Ovary (tissue), 9 donors: ENCODE results near the gene IVD. TPM values are rescaled to one million over a fixed set of nuclear protein-coding genes. Genes with fewer than 3 reads are reported as not detected.

ENCODE experiments used
- DNase-seq, 5 donors: peaks; one replicate each; pipeline ENCODE4 v3.0.0-alpha.2; 2019 to 2020
- H3K27ac ChIP-seq, 2 donors: fragments of 200-600 bp; one replicate each; pipeline versions ENCODE4 v1.5.1 to v1.8.0; 2019 to 2022
- H3K27me3 ChIP-seq: fragments of 200-600 bp; one replicate; pipeline ENCODE4 v1.8.0; 2022
- H3K36me3 ChIP-seq: fragments of 200-600 bp; sonication (generic); one replicate; pipeline ENCODE4 v1.5.1; 2019
- H3K4me1 ChIP-seq: one replicate; pipeline ENCODE4 v1.8.1; 2013; ENCODE audit warnings: mild to moderate bottlenecking, moderate library complexity; ENCODE audit not compliant: insufficient read depth
- H3K4me3 ChIP-seq: fragments of 200-600 bp; sonication (generic); one replicate; pipeline ENCODE4 v1.5.1; 2017
- H3K9me3 ChIP-seq, 2 donors: fragments of 200-600 bp in 1 of 2; sonication (generic) in 1 of 2; one replicate each; pipeline versions ENCODE4 v1.5.1 to v1.8.1; 2013 to 2019; ENCODE audit warnings: mild to moderate bottlenecking in 1 of 2, moderate library complexity in 1 of 2
- EP300 ChIP-seq: sonication (generic); formaldehyde crosslinking; IDR thresholded peaks from one replicate; pipeline ENCODE4 v1.6.1; 2017; ENCODE audit warnings: antibody characterized with exemption
- POLR2A ChIP-seq: fragments of 450-650 bp; IDR thresholded peaks from one replicate; pipeline ENCODE4 v1.6.1; 2017; ENCODE audit warnings: antibody characterized with exemption, mild to moderate bottlenecking, moderate library complexity
- WGBS, 3 donors: extraction: QIAGEN DNeasy Blood & Tissue Kit in 1 of 3; methylation state at CpG; one replicate each; pipeline versions ENCODE4 v1.1.5 to v1.1.7; 2013 to 2017; 5-methylcytosine and 5-hydroxymethylcytosine counted together
- intact Hi-C, 4 donors: fragments of 100-400 bp; cut with DNase I; formaldehyde crosslinking; loops; one replicate each; pipeline versions ENCODE4 v1.11.0 to v1.15.1; 2022 to 2023
- polyA plus RNA-seq, 2 donors: library from polyadenylated mRNA; stranded (reverse); fragments of 200-250 nt in 1 of 2; fragments of 350-450 nt in 1 of 2; fragmentation: Illumina TruSeq in 1 of 2; extraction: RNeasy Lipid Tissue Mini Kit (QIAGEN cat#74804) in 1 of 2; gene quantifications; one replicate each; pipeline ENCODE4 v1.2.3, GENCODE V29; 2013 to 2014
- total RNA-seq, 7 donors: library from RNA; depleted of rRNA in 2 of 7; stranded (reverse); fragments of >200 nt in 2 of 7; fragmentation: NEBNext Ultra II Directional in 3 of 7; extraction: Animal tissue kit (Norgen Biotek cat#: 25700) in 3 of 7; gene quantifications; one replicate each; pipeline versions ENCODE4 v1.1.0 to v1.2.4, GENCODE V29; 2016 to 2023
- TF ChIP-seq, protein P1 (sequence below), 3 donors: fragments of 450-650 bp in 2 of 3; fragments of 200-600 bp in 1 of 3; IDR thresholded peaks; one replicate each; pipeline versions ENCODE4 v1.5.1 to v1.8.0; 2016 to 2022; ENCODE audit warnings: antibody characterized with exemption in 3 of 3, mild to moderate bottlenecking in 1 of 3
- donor health status: DM: no; HTN: no; CAD: no; lungs with moderate emphysema.
- donor health status: DM: no; HTN: no; CAD: no.
- donor health status: Bipolar disorder and iron deficiency.
- donor health status: DM: yes; HTN: yes; CAD: no.
- donor health status: DM: no; HTN: no; CAD: no.
- donor health status: DM: yes; HTN: yes; CAD: no.

Gene IVD
- total and polyA plus RNA-seq, 9 donors, result 51.5 to 105 (median 91.7) TPM

DNA sequence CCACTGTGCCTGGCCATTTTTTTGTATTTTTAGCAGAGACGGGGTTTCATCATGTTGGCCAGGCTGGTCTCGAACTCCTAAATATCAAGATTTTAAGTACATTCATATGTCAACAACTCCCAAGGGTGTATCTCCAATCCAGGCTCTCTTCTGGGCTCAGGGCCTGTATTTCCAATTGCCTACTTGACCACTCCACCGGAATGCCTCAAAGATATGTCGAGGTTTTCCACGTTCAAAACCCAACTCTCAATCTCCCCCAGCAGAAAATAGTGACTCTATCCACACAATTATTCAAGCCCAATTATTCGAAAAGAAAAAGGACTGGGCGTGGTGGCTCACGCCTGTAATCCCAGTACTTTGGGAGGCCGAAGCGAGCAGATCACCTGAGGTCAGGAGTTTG lies 25.0 kb upstream of the IVD start:
- Histone ChIP-seq H3K27me3 (no peaks in the 10 kb centered on the region), H3K4me3 (no peak overlapping the region), H3K4me1 (peaks cover 1% of the 10 kb centered on the region), H3K9me3 (no peaks in the 10 kb centered on the region), H3K27ac (no peak overlapping the region), H3K36me3 (no peaks in the 10 kb centered on the region)
- intact Hi-C loops, result no loop called here
- no peak for DNase-seq
- no peak for TF ChIP-seq EP300
- TF ChIP-seq POLR2A, result no peak
- TF ChIP-seq, protein P1, sequence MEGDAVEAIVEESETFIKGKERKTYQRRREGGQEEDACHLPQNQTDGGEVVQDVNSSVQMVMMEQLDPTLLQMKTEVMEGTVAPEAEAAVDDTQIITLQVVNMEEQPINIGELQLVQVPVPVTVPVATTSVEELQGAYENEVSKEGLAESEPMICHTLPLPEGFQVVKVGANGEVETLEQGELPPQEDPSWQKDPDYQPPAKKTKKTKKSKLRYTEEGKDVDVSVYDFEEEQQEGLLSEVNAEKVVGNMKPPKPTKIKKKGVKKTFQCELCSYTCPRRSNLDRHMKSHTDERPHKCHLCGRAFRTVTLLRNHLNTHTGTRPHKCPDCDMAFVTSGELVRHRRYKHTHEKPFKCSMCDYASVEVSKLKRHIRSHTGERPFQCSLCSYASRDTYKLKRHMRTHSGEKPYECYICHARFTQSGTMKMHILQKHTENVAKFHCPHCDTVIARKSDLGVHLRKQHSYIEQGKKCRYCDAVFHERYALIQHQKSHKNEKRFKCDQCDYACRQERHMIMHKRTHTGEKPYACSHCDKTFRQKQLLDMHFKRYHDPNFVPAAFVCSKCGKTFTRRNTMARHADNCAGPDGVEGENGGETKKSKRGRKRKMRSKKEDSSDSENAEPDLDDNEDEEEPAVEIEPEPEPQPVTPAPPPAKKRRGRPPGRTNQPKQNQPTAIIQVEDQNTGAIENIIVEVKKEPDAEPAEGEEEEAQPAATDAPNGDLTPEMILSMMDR (IDR thresholded peaks at IDR 0.05), result no peak
- WGBS, 3 donors, result 95 to 97% (median 96%) methylated on average over 10 of the region's 10 CpGs

GRCh38 chr15:40381818-40382529 lies 23.6 kb upstream of the IVD start:
- Histone ChIP-seq H3K27ac (no peak overlapping the region), H3K4me1 (peaks cover 1% of the 10 kb centered on the region), H3K27me3 (no peaks in the 10 kb centered on the region), H3K36me3 (no peaks in the 10 kb centered on the region), H3K9me3 (no peaks in the 10 kb centered on the region), H3K4me3 (no peak overlapping the region)
- TF ChIP-seq POLR2A, result no peak
- no peak for TF ChIP-seq EP300
- TF ChIP-seq, protein P1 (IDR thresholded peaks at IDR 0.05), result no peak
- 91 to 93% (median 93%) methylated on average over 11 of the region's 11 CpGs for WGBS, 3 donors
- DNase-seq, result no peak
- intact Hi-C loops, result no loop called here

GRCh38 chr15:40382580-40383456 lies 22.8 kb upstream of the IVD start, which contains the start of gene KNSTRN:
KNSTRN (plus strand) TSS chr15:40382721; CDS start chr15:40382836, 115 bp downstream.
- no peak within 1 kb of the TSS for H3K27ac ChIP-seq
- no peaks in the 10 kb centered on the region for H3K36me3 ChIP-seq
- H3K27me3 ChIP-seq, result no peaks in the 10 kb centered on the region
- TF ChIP-seq EP300 (no peak), POLR2A (no peak)
- TF ChIP-seq, protein P1 (IDR thresholded peaks at IDR 0.05), result no peak
- no peaks in the 10 kb centered on the region for H3K9me3 ChIP-seq
- peak; percentile 87 to 92 (median 91) for DNase-seq
- 3 to 4% (median 4%) methylated on average over 56 to 57 of the region's 57 CpGs for WGBS, 3 donors
- intact Hi-C loops, result no loop called here
- H3K4me3 ChIP-seq, result peak within 1 kb of the TSS; percentile 89
- H3K4me1 ChIP-seq, result peaks cover 1% of the 10 kb centered on the region

GRCh38 chr15:40386480-40386879 lies 19.1 kb upstream of the IVD start:
- TF ChIP-seq POLR2A (no peak), EP300 (no peak)
- TF ChIP-seq, protein P1 (IDR thresholded peaks at IDR 0.05), result no peak
- no peaks in the 10 kb centered on the region for H3K9me3 ChIP-seq
- H3K4me1 ChIP-seq, result peaks cover 1% of the 10 kb centered on the region
- no peaks in the 10 kb centered on the region for H3K36me3 ChIP-seq
- WGBS, 3 donors, result 91 to 98% (median 95%) methylated on average over 3 of the region's 3 CpGs
- H3K27me3 ChIP-seq, result no peaks in the 10 kb centered on the region
- intact Hi-C loops, result no loop called here
- no peak overlapping the region for H3K4me3 ChIP-seq
- H3K27ac ChIP-seq, result no peak overlapping the region
- no peak for DNase-seq
